Measurements from ENCODE around the gene SLC25A33.
A peak's percentile ranks its signal among the peaks of the same experiment; 100 is the strongest.

The SLC25A33 gene

DNA sequence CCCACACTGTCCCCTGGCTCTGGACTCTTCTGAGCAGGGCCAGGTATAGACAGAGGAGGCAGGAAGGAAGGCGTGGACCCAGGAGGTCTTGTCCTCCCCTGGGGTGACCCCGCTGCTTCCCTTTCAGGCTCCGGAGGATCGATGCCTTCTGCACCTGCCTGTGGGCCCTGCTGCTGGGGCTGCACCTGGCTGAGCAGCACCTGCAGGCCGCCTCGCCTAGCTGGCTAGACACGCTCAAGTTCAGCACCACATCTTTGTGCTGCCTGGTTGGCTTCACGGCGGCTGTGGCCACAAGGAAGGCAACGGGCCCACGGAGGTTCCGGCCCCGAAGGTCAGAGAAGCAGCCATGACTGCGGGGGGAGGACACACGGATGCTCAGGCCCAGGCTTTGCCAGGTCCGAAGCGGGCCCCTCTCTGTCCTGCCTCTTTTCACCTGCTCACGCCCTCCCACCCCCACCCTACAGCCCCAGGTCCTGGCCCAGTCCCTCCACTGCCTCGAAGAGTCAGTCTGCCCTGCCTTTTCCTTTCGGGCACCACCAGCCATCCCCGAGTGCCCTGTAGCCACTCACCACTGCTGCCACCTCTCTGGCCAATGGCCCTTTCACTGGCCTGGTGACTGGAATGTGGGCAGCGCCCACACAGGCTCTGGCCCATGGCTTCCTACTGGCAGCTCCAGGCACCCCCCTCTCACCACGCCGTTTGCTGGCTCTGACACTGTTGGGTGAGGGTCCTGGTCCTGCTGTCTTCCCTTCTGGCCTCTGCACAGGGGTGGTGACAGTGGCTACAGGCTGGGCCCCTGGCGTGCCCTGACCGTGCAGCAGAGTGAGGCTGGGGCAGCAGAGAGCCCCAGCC lies 62.9 kb downstream of the SLC25A33 start:
- DNase-seq (ENCODE audit: low spot score), result no peak

DNA sequence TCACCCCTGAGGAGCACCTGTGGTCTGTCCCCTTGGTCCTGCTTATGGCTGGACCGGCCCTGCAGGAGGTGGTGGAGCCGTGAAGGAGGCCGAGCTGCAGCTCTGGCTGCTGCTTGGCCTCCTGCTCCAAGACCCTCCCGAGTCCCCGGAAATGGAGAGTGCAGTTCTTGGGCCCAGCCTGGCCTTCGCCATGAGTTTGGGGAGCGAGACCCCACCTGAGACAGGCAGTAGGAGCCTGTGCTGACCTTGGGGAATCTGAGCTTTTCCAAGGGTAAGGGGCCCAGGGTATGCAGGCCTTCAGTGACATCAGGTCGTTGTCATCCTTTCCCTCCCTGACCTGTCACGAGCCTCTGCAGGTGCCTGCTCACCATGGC lies 63.5 kb downstream of the SLC25A33 start:
- DNase-seq (ENCODE audit: low spot score), result no peak

DNA sequence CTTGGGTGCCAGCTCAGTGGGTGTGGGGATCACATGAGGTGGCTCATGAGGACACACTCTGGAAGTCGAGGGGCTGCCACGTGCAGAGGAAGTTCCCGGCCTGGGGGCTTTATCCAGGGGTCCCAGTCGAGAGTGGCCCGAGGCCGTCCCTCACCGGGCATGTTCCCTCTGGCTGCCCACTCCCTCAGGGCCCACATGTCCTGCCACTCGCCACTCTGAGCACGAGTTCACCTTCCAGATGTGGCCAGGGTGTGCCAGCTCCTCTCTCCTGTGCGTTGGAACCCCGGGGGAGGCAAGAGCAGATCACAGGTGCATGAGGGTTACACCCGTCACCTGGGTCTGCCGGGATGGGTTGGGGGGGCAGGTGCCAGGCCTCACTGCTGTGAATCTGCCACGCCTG lies 64.0 kb downstream of the SLC25A33 start:
- DNase-seq (ENCODE audit: low spot score), result no peak

DNA sequence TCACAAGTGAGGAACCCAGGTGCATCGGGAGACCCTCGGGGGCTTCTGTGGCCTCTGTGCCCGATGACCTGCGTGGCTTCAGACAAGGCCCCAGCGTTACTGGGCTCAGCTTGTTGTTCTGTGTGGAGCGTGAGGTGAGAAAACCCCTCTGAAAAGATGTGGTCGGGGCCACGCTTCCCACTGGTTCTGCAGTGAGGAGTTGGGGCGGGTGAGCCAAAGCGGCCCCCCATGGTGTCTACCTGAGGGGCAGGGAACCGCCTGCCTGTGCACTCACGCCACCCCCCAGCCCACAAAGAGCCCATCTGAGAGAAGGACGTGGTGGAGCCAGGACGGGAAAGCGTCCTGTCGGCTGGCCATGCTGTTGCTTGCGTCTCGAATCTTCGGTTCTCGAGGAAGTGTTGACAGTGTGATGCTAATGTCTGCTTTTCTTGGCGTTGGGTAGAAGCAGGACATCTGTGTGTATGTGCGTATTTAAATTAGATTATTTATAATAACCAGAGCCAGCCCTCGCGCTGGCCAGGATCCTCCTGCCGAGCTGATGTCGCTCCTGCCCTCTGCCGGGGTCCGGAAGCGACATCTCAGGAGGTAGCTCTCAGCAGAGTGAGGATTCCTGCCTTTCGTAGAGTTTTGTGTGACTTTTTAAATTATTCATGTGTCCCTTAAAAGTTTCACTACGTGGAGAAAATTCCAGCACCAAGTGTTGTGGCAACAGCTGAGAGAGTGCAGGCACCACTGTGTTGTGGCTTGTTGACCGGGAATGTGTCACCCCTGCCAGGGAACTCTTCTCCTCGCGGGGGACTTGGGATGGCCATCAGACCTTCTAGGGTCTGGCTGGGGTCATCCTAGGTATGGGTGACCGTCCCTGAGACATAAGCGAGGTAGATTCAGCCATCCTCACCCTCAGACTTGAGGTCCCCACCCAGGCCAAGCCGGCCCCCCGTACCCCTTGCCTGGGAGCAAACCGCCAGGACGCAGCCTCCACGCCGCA lies 64.8 kb downstream of the SLC25A33 start:
- no peak for DNase-seq (ENCODE audit: low spot score)

DNA sequence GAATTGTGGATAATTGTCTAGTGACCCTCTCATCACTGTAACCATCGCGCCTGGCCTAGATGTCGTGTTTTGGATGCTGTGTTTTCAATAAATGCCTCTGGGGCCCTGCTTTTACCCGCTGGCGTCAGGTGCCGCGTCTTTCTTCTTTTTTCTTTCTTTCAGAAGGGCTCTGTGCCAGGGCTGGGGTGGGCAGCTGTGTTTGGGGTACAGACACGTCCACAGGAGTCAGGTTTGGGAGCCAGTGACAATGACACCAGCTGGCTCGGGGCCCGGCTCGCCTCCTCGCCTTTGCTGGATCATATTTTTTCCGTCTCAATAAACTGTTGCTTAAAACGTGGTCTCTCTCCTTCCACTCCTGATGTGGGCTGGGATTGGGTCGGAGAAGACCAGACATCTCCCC lies 65.6 kb downstream of the SLC25A33 start:
- DNase-seq (ENCODE audit: low spot score), result no peak

DNA sequence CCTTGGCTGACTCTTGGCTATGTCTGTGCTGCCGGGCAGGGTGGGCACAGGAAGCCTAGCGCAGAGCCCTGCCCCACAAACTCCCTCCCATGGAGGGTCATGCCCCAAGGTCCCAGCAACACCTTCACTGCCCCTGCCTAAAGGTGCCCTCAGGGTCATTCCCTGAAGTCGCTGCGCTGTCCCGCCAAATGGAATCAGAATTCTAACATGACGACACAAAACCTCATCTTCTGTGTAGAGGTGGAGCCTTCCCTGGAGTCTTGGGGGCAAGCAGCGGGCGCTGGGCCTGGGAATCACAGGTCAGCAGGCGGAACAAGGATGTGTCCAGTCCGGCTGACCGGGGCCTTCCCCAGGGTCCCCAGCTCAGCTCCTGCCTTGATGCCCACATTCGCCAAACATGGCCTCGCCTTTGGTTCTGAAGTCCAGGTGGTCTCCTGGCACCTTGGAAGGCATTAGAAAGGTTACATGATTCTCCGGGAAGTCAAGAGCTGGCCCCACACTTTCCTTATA lies 66.7 kb downstream of the SLC25A33 start:
- DNase-seq (ENCODE audit: low spot score), result no peak

DNA sequence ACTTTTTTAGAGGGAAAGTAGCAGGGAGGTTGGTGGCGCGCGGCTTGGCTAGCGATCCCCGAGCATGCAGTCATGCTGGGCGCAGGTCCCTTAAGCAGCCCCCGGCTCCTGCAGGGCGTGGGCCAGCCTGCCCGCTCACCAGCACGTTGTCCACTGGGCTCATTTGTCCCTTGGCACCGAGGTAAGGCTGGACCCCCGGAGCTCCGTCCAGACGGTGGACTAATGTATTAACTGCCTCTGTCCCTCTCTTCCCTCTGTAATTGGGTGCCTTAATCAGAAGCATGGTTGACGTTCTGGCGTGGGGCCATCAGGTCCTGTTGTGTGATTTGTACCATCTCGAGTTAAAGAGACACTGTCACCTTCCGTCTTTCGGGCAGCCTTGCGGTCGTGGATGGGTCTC lies 67.2 kb downstream of the SLC25A33 start:
- DNase-seq (ENCODE audit: low spot score), result no peak

DNA sequence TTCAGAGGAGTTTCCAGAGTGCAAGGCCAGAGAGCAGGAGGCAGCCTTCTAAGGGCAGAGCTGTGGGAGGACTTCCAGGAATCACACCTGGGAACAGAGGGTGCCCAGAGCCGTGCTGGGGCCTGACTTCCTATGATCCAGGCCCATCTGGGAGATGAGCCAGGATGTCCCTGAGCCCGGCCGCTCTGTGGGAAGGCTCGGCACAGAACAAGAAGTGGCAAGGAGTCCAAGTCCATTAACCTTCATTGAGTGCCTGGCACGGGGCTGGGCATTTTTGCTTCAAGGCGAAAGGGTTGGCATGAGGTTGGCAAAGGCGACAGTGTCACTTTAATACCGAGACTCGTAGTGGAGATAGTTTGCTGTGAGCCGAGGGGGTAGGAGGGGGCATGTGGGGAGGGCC lies 67.7 kb downstream of the SLC25A33 start:
- DNase-seq (ENCODE audit: low spot score), result no peak

DNA sequence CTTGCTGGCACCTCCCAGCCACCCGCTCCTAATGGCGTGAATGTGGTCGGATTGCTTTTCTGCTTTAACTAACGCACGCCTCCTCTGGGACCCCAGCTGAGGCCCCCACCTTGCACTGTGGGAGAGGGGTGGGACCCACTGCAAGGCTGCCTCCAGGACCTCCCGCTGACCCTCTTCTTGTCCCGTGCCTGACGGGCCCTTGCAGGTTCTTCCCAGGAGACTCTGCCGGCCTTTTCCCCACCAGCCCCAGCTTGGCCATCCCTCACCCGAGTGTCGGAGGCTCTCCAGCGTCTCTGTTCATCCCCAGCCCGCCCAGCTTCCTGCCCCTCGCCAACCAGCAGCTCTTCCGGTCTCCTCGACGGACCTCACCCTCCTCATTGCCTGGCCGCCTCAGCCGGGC lies 68.1 kb downstream of the SLC25A33 start:
- DNase-seq (ENCODE audit: low spot score), result no peak

DNA sequence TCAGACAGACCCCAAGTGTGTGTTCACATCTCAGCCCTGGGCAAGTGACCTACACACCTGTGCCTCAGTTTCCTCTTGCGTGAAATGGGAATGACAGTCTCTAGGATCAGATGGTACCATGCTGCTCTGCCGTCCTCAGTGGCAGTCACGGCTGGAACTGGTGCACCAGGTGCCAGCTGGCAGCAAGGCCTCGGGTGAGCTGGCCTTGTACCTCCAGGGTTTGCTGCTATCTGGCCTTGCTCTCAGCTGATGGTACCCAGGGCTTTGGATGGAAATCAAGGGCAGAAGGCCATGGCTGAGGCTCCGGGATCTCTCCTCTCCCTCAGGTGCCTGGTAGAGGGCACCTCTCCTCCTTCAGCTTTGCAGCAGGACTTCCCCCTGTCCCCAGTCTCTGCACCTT lies 70.7 kb downstream of the SLC25A33 start:
- DNase-seq (ENCODE audit: low spot score), result no peak

DNA sequence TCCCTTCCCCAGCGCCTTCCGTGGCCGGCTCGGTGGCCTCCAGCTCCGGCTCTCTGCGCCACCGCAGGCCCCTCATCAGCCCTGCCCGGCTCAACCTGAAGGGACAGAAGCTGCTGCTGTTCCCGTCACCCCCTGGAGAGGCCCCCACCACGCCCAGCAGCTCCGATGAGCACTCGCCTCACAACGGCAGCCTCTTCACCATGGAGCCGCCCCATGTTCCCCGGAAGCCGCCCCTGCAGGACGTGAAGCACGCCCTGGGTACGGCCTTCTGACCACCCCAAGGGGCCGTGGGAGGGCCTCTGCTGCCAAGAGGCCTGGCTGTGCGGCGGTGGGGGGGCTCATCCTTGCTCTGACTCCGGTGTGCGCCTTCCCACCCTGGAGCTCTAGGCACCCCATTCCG lies 71.3 kb downstream of the SLC25A33 start:
- no peak for DNase-seq (ENCODE audit: low spot score)

DNA sequence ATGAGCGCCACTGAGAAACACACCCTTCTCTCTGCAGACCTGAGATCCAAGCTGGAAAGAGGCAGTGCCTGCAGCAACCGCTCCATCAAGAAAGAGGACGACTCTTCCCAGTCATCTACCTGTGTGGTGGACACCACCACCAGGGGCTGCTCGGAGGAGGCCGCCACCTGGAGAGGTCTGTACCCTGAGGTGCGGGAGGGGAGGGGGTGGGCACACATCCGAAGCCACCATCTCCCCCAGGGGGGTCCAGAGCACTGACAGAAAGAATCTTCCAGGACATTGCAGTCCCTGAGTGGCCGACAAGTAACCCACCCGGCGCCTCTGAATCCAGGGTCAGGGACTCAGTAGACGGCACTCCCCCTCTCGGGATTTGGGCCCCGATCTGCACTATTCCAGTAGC lies 72.5 kb downstream of the SLC25A33 start:
- no peak for DNase-seq (ENCODE audit: low spot score)

DNA sequence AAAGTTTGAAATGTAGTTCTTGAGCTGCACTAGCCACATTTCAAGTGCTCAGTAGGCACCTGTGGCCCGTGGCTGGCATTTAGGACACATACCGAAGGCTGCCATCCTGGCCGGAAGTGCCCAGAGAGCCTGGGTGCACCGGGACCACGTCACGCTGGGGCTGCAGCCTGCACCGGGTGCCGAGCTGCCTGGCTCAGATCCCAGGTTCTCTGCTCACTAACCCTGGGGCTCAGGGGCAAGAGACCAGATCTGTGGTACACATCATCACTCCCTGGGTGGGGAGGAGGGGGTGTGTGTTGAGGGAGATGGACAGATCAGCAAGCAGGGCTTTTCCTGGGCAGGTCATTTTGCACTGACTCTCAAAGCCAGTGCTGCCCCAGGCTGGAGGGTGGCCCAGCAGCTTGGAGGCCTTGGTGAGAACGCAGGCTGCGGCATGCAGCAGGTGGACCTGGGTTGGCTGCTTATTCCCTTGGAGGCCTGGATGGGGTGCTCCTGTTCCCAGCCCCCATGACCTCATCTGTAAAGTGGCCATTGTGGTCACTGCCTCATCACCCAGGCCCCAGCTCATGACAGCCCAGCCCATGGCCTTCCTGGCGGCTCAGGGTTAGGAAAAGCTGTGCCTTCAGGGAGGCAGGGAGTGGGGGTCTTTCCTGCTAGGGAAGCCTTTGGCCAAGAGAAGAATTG lies 73.0 kb downstream of the SLC25A33 start:
- DNase-seq (ENCODE audit: low spot score), result no peak

DNA sequence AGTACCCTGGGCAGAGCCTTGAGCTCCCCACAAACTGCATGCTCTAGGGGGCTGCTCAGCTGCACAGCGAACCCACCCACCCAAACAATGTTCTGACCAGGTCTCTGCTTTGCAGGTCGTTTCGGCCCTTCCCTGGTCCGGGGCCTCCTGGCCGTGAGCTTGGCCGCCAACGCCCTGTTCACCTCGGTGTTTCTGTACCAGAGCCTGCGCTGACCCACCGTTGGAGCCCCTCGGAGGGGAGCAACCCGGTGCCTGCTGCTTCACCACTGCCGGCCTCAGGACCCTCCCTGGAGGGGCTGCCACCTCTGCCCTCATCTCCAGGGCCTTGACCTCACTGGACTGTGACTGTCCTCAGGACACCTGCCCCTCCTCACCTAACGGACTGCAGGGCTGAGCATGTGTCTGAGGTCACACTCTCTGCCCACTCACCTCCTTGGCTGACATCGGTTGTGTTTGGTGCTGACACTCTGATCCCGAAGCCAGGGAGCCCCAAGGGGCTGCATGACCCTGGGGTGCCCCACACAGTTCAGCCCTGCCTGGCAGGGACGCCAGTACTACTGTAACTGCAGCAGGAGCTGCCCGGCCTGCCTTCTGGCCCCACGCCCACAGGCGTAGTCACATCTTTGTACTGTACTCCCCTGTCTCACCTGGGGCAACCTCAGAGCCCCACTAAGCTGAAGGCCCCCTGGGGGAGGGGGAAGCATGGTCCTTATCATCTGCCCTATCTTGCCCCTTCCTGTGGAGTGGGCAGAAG lies 73.8 kb downstream of the SLC25A33 start:
- DNase-seq (ENCODE audit: low spot score), result no peak

DNA sequence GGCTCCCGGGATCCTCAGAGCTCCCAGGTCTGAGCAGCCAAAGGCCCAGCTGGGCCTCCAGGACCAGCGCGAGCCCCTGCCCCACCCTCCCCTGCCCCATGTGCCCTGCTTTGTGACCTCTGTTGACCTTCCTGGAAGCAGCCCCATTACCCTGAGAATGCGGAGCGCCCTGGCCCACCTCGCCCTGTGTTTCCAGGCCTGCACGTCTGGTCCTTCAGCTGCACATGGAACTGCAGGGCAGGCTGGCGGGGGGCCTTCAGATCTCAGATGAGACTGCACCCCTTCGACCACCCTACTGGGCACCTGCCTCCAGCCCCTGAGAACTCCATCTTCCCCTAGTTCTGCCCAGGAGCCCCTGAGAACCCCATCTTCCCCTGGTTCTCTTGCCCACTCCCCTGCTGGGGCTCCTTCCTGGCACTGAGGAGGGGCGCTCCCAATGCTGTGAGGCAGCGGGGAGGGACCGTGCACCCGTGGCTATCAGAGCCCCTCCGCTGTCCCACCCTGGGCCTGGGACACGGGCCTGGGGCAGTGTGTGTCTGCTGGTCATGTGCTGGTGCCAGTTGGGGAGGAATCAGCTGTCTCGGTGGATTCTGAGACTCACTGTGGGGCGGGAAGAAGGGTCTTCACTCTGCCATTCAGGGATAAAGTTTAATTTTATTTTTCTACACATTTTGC lies 74.5 kb downstream of the SLC25A33 start:
- no peak for DNase-seq (ENCODE audit: low spot score)

DNA sequence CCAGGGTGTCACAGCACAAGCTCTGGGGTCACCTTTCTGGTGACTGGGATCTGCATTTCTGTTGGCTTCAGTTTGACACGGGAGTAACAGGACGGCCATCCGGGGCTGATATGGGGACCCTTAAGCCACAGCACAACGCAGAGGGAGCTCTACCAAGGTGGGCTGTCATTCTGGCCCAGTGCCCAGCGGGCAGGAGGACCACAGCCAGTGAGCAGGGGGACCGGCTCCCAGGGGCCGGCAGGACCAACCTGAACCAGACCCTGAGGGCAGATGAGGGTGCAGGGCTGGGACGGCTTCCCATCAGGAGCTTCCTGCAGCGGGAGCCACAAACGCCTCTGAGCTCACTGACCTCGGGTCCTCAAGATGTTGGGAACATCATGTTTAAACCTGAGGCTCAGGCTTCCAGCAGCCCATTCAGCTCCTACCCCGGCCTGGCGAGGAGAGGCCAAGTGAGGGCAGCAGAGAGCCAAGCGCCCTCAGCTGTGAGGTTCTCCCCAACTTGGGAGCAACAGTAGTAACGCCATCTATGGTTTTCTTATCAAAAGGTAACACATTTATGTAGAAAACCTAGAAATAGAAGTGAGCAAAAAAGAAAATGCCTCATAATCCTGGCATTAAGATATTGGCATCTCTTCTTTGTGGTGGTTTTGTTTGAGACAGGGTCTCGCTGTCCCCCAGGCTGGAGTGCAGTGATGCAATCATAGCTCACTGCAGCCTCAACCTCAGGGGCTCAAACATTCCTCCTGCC lies 76.2 kb downstream of the SLC25A33 start:
- peak; percentile 82 for DNase-seq (ENCODE audit: low spot score)

DNA sequence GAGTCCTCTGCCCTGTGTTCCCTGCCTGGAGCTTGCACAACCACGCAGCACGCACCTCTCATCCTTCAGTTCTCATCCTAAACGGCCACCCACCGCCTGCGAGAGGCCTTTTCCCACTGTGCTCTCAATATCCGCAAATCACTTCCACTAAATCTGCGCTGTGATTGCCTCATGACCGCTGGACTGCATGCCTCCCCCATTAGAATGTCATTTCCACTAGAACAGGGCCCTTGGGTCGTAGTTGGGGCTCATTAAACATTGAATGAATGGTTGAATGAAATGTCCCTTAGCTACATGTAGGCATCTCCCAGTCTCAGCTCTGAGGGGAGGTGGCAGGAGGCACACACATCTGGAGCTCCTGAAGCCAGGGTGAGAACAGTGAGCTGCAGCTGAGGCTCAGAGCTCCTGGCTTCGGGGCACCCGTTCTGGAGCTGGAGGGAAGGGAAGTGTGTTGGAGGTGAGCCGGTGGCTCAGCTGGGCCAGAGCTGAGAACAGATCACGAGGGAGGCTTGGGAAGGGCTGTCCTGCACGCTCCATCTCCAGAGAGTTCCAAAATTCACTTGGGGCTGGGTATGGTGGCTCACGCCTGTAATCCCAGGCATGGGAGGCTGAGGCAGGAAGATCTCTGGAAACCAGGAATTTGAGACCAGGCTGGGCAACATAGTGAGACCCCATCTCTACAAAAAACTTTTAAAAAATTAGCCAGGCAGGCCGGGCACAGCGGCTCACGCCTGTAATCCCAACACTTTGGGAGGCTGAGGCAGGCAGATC lies 79.8 kb downstream of the SLC25A33 start:
- no peak for DNase-seq (ENCODE audit: low spot score)

DNA sequence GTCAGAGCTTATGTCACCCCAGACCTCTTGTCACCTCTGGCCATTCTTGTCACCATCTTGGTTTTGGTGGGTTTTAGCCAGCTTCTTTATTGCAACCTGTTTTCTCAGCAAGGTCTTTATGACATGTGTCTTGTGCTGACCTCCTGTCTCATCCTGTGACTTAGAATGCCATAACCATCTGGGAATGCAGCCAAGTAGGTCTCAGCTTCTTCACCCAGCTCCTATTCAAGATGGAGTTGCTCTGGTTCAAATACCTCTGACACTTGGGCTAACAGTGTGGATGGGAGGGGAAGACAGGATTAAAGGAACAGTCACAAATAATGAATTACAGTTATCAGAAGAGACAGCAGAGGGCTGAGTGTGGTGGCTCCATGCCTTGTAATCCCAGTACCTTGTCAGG lies 81.8 kb downstream of the SLC25A33 start:
- no peak for DNase-seq (ENCODE audit: low spot score)

DNA sequence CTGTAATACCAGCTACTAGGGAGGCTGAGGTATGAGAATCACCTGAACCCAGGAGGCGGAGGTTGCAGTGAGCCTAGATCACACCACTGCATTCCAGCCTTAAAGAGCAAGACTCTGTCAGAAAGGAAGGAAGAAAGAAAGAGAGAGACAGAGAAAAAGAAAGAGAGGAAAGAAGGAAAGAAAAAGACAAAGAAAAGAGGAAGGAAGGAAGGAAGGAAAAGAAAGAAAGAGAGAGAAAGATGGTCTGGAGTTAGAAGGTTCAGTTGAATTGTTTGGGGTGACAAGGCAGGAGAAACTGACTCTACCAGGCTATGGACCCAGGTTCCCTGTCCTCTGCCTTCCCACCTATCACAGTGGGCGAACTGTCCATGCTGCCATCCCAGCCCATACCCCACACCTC lies 84.8 kb downstream of the SLC25A33 start:
- DNase-seq (ENCODE audit: low spot score), result no peak
